Parathyroid adenoma (tissue), 2 donors: ENCODE measurements around the gene ANKRD35.

Experiments used
- H2AFZ ChIP-seq: fragments of 300-600 bp; sonication (generic); one replicate; pipeline ENCODE4 v1.7.0; 2017; ENCODE audit warnings: antibody characterized with exemption, mild to moderate bottlenecking
- H3K27ac ChIP-seq: fragments of 300-600 bp; sonication (generic); one replicate; pipeline ENCODE4 v1.7.0; 2017
- H3K27me3 ChIP-seq: fragments of 300-600 bp; sonication (generic); one replicate; pipeline ENCODE4 v1.7.0; 2017; ENCODE audit warnings: low read length; ENCODE audit not compliant: control insufficient read depth, insufficient read depth
- H3K36me3 ChIP-seq: fragments of 300-600 bp; sonication (generic); one replicate; pipeline ENCODE4 v1.7.0; 2017; ENCODE audit warnings: low read length; ENCODE audit not compliant: control insufficient read depth, insufficient read depth
- H3K4me1 ChIP-seq: fragments of 300-600 bp; sonication (generic); one replicate; pipeline ENCODE4 v1.7.0; 2017; ENCODE audit warnings: control low read depth
- H3K4me2 ChIP-seq: fragments of 300-600 bp; sonication (generic); one replicate; pipeline ENCODE4 v1.7.0; 2017; ENCODE audit warnings: low read length
- H3K4me3 ChIP-seq: fragments of 300-600 bp; sonication (generic); one replicate; pipeline ENCODE4 v1.7.0; 2017; ENCODE audit warnings: low read depth, low read length
- H3K79me2 ChIP-seq: fragments of 300-600 bp; sonication (generic); one replicate; pipeline ENCODE4 v1.7.0; 2017; ENCODE audit warnings: control low read depth
- H3K9ac ChIP-seq: fragments of 300-600 bp; sonication (generic); one replicate; pipeline ENCODE4 v1.7.0; 2017; ENCODE audit warnings: mild to moderate bottlenecking
- H3K9me3 ChIP-seq: fragments of 300-600 bp; sonication (generic); one replicate; pipeline ENCODE4 v1.7.0; 2017; ENCODE audit warnings: low read length; ENCODE audit not compliant: control insufficient read depth
- CTCF ChIP-seq: fragments of 300-600 bp; sonication (generic); IDR thresholded peaks from one replicate; pipeline ENCODE4 v1.7.0; 2017; ENCODE audit warnings: antibody characterized with exemption, mild to moderate bottlenecking
- donor health status: primary hyperparathyroidism.

Gene ANKRD35

GRCh38 chr1:145879775-145880174 is 5.9 kb downstream of the ANKRD35 start:
- Histone ChIP-seq H3K4me2 (no peak overlapping the region), H3K9me3 (no peaks in the 10 kb centered on the region), H3K79me2 (no peaks in the 10 kb centered on the region), H3K4me1 (no peaks in the 10 kb centered on the region), H3K36me3 (no peaks in the 10 kb centered on the region), H2AFZ (peak overlapping the region; percentile 38), H3K9ac (no peak overlapping the region), H3K4me3 (no peak overlapping the region), H3K27me3 (no peaks in the 10 kb centered on the region), H3K27ac (no peak overlapping the region)
- TF ChIP-seq CTCF, result no peak

- H3K4me1 ChIP-seq, result no peaks in the 10 kb centered on the region
- H3K36me3 ChIP-seq, result no peaks in the 10 kb centered on the region
- H3K9ac ChIP-seq, result no peak overlapping the region
- H3K9me3 ChIP-seq, result no peaks in the 10 kb centered on the region
- TF ChIP-seq CTCF, result no peak
- no peaks in the 10 kb centered on the region for H3K79me2 ChIP-seq
- no peak overlapping the region for H3K4me3 ChIP-seq
- no peaks in the 10 kb centered on the region for H3K27me3 ChIP-seq
- H3K4me2 ChIP-seq, result no peak overlapping the region
- H3K27ac ChIP-seq, result no peak overlapping the region
- no peak overlapping the region for H2AFZ ChIP-seq
Measured at GRCh38 chr1:145878724-145879123, 6.9 kb downstream of the ANKRD35 start.

- no peaks in the 10 kb centered on the region for H3K36me3 ChIP-seq
- H3K4me1 ChIP-seq, result no peaks in the 10 kb centered on the region
- no peak overlapping the region for H3K27ac ChIP-seq
- no peaks in the 10 kb centered on the region for H3K79me2 ChIP-seq
- H3K9ac ChIP-seq, result no peak overlapping the region
- no peak for TF ChIP-seq CTCF
- no peak overlapping the region for H3K4me3 ChIP-seq
- H2AFZ ChIP-seq, result no peak overlapping the region
- H3K9me3 ChIP-seq, result no peaks in the 10 kb centered on the region
- H3K4me2 ChIP-seq, result no peak overlapping the region
- no peaks in the 10 kb centered on the region for H3K27me3 ChIP-seq
Measured at GRCh38 chr1:145877923-145878486, 7.7 kb downstream of the ANKRD35 start.

- no peak for TF ChIP-seq CTCF
- no peak overlapping the region for H3K4me3 ChIP-seq
- H3K27me3 ChIP-seq, result no peaks in the 10 kb centered on the region
- no peak overlapping the region for H3K4me2 ChIP-seq
- H3K27ac ChIP-seq, result no peak overlapping the region
- no peaks in the 10 kb centered on the region for H3K4me1 ChIP-seq
- H3K79me2 ChIP-seq, result no peaks in the 10 kb centered on the region
- H3K9me3 ChIP-seq, result no peaks in the 10 kb centered on the region
- no peaks in the 10 kb centered on the region for H3K36me3 ChIP-seq
- no peak overlapping the region for H3K9ac ChIP-seq
- no peak overlapping the region for H2AFZ ChIP-seq
Measured at GRCh38 chr1:145874646-145875045, 11.0 kb downstream of the ANKRD35 start.
